ENCODE data around the gene MAPK8IP1.

Gene MAPK8IP1

DNA sequence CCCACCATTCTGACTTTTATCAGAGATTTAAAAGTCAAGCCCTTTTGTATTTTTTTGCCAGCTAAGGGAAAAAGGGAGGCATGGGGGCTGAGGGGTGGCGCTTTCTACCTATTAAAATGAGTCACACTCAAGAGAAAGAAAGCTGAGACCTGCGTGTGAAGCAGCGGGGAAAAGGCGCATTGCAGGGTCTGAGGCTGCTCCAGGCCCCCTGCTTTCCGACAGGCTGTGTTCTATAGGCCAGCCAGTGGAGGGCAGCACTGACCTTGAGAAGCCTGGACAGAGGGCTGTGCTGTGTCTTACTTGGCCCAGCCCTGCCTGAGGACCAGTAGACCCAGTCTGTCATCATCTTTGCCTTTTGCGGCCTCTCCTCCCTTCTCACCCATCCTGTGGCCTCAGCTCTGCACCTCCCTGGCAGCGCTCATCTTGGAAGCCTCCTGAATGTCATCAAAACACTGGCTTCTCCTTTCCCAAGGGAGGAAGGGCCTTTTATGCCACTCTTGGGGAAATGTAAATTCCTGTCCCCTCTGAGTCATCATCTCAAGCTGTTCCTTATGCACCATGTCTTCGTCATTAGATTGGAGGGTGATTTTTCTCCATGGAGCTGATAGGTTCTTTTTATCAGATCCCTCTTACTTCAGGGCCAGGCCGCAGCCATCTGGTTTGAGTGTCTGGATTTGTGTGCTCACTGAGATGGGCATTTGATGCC, 12.6 kb upstream of the MAPK8IP1 start (continued):
- TF ChIP-seq, protein P1, sequence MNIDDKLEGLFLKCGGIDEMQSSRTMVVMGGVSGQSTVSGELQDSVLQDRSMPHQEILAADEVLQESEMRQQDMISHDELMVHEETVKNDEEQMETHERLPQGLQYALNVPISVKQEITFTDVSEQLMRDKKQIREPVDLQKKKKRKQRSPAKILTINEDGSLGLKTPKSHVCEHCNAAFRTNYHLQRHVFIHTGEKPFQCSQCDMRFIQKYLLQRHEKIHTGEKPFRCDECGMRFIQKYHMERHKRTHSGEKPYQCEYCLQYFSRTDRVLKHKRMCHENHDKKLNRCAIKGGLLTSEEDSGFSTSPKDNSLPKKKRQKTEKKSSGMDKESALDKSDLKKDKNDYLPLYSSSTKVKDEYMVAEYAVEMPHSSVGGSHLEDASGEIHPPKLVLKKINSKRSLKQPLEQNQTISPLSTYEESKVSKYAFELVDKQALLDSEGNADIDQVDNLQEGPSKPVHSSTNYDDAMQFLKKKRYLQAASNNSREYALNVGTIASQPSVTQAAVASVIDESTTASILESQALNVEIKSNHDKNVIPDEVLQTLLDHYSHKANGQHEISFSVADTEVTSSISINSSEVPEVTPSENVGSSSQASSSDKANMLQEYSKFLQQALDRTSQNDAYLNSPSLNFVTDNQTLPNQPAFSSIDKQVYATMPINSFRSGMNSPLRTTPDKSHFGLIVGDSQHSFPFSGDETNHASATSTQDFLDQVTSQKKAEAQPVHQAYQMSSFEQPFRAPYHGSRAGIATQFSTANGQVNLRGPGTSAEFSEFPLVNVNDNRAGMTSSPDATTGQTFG (tag by site-specific recombination; IDR thresholded peaks at IDR 0.05; ENCODE audit: borderline replicate concordance): no peak
- TF ChIP-seq ZBTB48 (tag by site-specific recombination; IDR thresholded peaks at IDR 0.05) (peak; percentile 58; the same call in 1 of the 2 replicates), GLI4 (tag by site-specific recombination; IDR thresholded peaks at IDR 0.05) (no peak), ZNF623 (tag by site-specific recombination; IDR thresholded peaks at IDR 0.05) (no peak), ZNF548 (tag by site-specific recombination; IDR thresholded peaks at IDR 0.05) (no peak), ZIC2 (tag by site-specific recombination; IDR thresholded peaks at IDR 0.05) (0 out of 2 replicates have a peak, but pooled peaks have one; percentile 13), ZNF433 (tag by site-specific recombination; IDR thresholded peaks at IDR 0.05; ENCODE audit: low read depth) (no peak), WT1 (tag by site-specific recombination; IDR thresholded peaks at IDR 0.05) (peak; percentile 58), BCL11A (tag by site-specific recombination; IDR thresholded peaks at IDR 0.05; ENCODE audit: low read depth) (no peak), ZEB2 (tag by site-specific recombination; IDR thresholded peaks at IDR 0.05) (peak; percentile 44; the same call in 1 of the 2 replicates), ZNF2 (tag by site-specific recombination; IDR thresholded peaks at IDR 0.05) (no peak), ZSCAN30 (tag by site-specific recombination; IDR thresholded peaks at IDR 0.05) (peak; percentile 11; the same call in 1 of the 2 replicates), ZNF585B (tag by site-specific recombination; IDR thresholded peaks at IDR 0.05) (no peak), ZNF140 (tag by site-specific recombination; IDR thresholded peaks at IDR 0.05) (no peak), KLF16 (tag by site-specific recombination; IDR thresholded peaks at IDR 0.05) (0 out of 2 replicates have a peak, but pooled peaks have one; percentile 28), ZNF645 (tag by site-specific recombination; IDR thresholded peaks at IDR 0.05) (no peak), ZNF354C (tag by site-specific recombination; IDR thresholded peaks at IDR 0.05; ENCODE audit: borderline replicate concordance, low read depth) (no peak), ZNF311 (tag by site-specific recombination; IDR thresholded peaks at IDR 0.05; ENCODE audit: borderline replicate concordance) (no peak), MEIS1 (CRISPR knock-in tag; IDR thresholded peaks at IDR 0.05; ENCODE audit: borderline replicate concordance) (no peak), ZBTB1 (tag by site-specific recombination; IDR thresholded peaks at IDR 0.05) (no peak), SP3 (tag by site-specific recombination; IDR thresholded peaks at IDR 0.05) (0 out of 2 replicates have a peak, but pooled peaks have one; percentile 22), ZNF18 (tag by site-specific recombination; IDR thresholded peaks at IDR 0.05) (no peak), ZNF174 (tag by site-specific recombination; IDR thresholded peaks at IDR 0.05) (no peak), ZNF558 (tag by site-specific recombination; IDR thresholded peaks at IDR 0.05) (peak; percentile 65), ZNF501 (tag by site-specific recombination; IDR thresholded peaks at IDR 0.05) (no peak)
- TF ChIP-seq, protein P2, sequence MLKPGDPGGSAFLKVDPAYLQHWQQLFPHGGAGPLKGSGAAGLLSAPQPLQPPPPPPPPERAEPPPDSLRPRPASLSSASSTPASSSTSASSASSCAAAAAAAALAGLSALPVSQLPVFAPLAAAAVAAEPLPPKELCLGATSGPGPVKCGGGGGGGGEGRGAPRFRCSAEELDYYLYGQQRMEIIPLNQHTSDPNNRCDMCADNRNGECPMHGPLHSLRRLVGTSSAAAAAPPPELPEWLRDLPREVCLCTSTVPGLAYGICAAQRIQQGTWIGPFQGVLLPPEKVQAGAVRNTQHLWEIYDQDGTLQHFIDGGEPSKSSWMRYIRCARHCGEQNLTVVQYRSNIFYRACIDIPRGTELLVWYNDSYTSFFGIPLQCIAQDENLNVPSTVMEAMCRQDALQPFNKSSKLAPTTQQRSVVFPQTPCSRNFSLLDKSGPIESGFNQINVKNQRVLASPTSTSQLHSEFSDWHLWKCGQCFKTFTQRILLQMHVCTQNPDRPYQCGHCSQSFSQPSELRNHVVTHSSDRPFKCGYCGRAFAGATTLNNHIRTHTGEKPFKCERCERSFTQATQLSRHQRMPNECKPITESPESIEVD (tag by site-specific recombination; IDR thresholded peaks at IDR 0.05): no peak
- TF ChIP-seq, protein P3, sequence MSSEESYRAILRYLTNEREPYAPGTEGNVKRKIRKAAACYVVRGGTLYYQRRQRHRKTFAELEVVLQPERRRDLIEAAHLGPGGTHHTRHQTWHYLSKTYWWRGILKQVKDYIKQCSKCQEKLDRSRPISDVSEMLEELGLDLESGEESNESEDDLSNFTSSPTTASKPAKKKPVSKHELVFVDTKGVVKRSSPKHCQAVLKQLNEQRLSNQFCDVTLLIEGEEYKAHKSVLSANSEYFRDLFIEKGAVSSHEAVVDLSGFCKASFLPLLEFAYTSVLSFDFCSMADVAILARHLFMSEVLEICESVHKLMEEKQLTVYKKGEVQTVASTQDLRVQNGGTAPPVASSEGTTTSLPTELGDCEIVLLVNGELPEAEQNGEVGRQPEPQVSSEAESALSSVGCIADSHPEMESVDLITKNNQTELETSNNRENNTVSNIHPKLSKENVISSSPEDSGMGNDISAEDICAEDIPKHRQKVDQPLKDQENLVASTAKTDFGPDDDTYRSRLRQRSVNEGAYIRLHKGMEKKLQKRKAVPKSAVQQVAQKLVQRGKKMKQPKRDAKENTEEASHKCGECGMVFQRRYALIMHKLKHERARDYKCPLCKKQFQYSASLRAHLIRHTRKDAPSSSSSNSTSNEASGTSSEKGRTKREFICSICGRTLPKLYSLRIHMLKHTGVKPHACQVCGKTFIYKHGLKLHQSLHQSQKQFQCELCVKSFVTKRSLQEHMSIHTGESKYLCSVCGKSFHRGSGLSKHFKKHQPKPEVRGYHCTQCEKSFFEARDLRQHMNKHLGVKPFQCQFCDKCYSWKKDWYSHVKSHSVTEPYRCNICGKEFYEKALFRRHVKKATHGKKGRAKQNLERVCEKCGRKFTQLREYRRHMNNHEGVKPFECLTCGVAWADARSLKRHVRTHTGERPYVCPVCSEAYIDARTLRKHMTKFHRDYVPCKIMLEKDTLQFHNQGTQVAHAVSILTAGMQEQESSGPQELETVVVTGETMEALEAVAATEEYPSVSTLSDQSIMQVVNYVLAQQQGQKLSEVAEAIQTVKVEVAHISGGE (tag by site-specific recombination; conservative IDR thresholded peaks at IDR 0.05; ENCODE audit: low read depth): no peak

All from HEK293 (cell line).